ENCODE data around the gene ZC3H13. TPM values are rescaled to one million over a fixed set of nuclear protein-coding genes. Genes with fewer than 3 reads are reported as not detected.

Gene ZC3H13
- total and polyA plus RNA-seq, 9 donors: 21.0 to 50.0 (median 39.2) TPM

GRCh38 chr13:45932172-45932571 is 120.4 kb downstream of the ZC3H13 start:
- WGBS (ENCODE audit: insufficient coverage): 84% methylated on average over 3 of the region's 5 CpGs
- Histone ChIP-seq H3K27ac (ENCODE audit: low read length) (no peak overlapping the region), H3K9me3 (replicated peaks; ENCODE audit: control insufficient read depth, low read depth, low read length) (no peaks in the 10 kb centered on the region), H3K4me3 (ENCODE audit: low read length) (no peak overlapping the region), H3K27me3 (ENCODE audit: control insufficient read depth, insufficient read depth, low read length) (peaks cover 6% of the 10 kb centered on the region), H3K4me1 (ENCODE audit: control insufficient read depth, insufficient read depth, low read length) (no peaks in the 10 kb centered on the region), H3K36me3 (ENCODE audit: control insufficient read depth, insufficient read depth, low read length) (no peaks in the 10 kb centered on the region)
- no peak for DNase-seq

- Histone ChIP-seq H3K27ac (ENCODE audit: low read length) (no peak overlapping the region), H3K9me3 (replicated peaks; ENCODE audit: control insufficient read depth, low read depth, low read length) (no peaks in the 10 kb centered on the region), H3K27me3 (ENCODE audit: control insufficient read depth, insufficient read depth, low read length) (peaks cover 6% of the 10 kb centered on the region), H3K4me1 (ENCODE audit: control insufficient read depth, insufficient read depth, low read length) (no peaks in the 10 kb centered on the region), H3K36me3 (ENCODE audit: control insufficient read depth, insufficient read depth, low read length) (no peaks in the 10 kb centered on the region), H3K4me3 (ENCODE audit: low read length) (no peak overlapping the region)
- WGBS (ENCODE audit: insufficient coverage): no CpG with 5 or more reads among the region's 3 CpGs
- DNase-seq: no peak
Observed at GRCh38 chr13:45931211-45931610, 121.3 kb downstream of the ZC3H13 start.

- H3K4me3 ChIP-seq (ENCODE audit: low read length): no peak overlapping the region
- peaks cover 6% of the 10 kb centered on the region for H3K27me3 ChIP-seq (ENCODE audit: control insufficient read depth, insufficient read depth, low read length)
- no peaks in the 10 kb centered on the region for H3K36me3 ChIP-seq (ENCODE audit: control insufficient read depth, insufficient read depth, low read length)
- H3K4me1 ChIP-seq (ENCODE audit: control insufficient read depth, insufficient read depth, low read length): no peaks in the 10 kb centered on the region
- H3K27ac ChIP-seq (ENCODE audit: low read length): no peak overlapping the region
- WGBS (ENCODE audit: insufficient coverage): 63% methylated on average over 6 of the region's 7 CpGs
- DNase-seq: no peak
- H3K9me3 ChIP-seq (replicated peaks; ENCODE audit: control insufficient read depth, low read depth, low read length): no peaks in the 10 kb centered on the region
Observed at GRCh38 chr13:45930177-45930576, 122.4 kb downstream of the ZC3H13 start.

GRCh38 chr13:45928843-45929242 is 123.7 kb downstream of the ZC3H13 start:
- Histone ChIP-seq H3K4me1 (ENCODE audit: control insufficient read depth, insufficient read depth, low read length) (no peaks in the 10 kb centered on the region), H3K36me3 (ENCODE audit: control insufficient read depth, insufficient read depth, low read length) (no peaks in the 10 kb centered on the region), H3K27ac (ENCODE audit: low read length) (no peak overlapping the region), H3K27me3 (ENCODE audit: control insufficient read depth, insufficient read depth, low read length) (peaks cover 6% of the 10 kb centered on the region), H3K9me3 (replicated peaks; ENCODE audit: control insufficient read depth, low read depth, low read length) (no peaks in the 10 kb centered on the region), H3K4me3 (ENCODE audit: low read length) (no peak overlapping the region)
- no CpG with 5 or more reads among the region's 2 CpGs for WGBS (ENCODE audit: insufficient coverage)
- DNase-seq: no peak

GRCh38 chr13:45928176-45928575 is 124.4 kb downstream of the ZC3H13 start:
- WGBS (ENCODE audit: insufficient coverage): 80% methylated on average over 4 of the region's 5 CpGs
- Histone ChIP-seq H3K36me3 (ENCODE audit: control insufficient read depth, insufficient read depth, low read length) (no peaks in the 10 kb centered on the region), H3K4me1 (ENCODE audit: control insufficient read depth, insufficient read depth, low read length) (no peaks in the 10 kb centered on the region), H3K9me3 (replicated peaks; ENCODE audit: control insufficient read depth, low read depth, low read length) (no peaks in the 10 kb centered on the region), H3K4me3 (ENCODE audit: low read length) (no peak overlapping the region), H3K27ac (ENCODE audit: low read length) (no peak overlapping the region), H3K27me3 (ENCODE audit: control insufficient read depth, insufficient read depth, low read length) (no peaks in the 10 kb centered on the region)
- no peak for DNase-seq

- Histone ChIP-seq H3K4me1 (ENCODE audit: control insufficient read depth, insufficient read depth, low read length) (no peaks in the 10 kb centered on the region), H3K27me3 (ENCODE audit: control insufficient read depth, insufficient read depth, low read length) (no peaks in the 10 kb centered on the region), H3K27ac (ENCODE audit: low read length) (no peak overlapping the region), H3K36me3 (ENCODE audit: control insufficient read depth, insufficient read depth, low read length) (no peaks in the 10 kb centered on the region), H3K4me3 (ENCODE audit: low read length) (no peak overlapping the region), H3K9me3 (replicated peaks; ENCODE audit: control insufficient read depth, low read depth, low read length) (no peaks in the 10 kb centered on the region)
- WGBS (ENCODE audit: insufficient coverage): 83% methylated on average over 3 of the region's 3 CpGs
- DNase-seq: no peak
Observed at GRCh38 chr13:45926741-45927140, 125.8 kb downstream of the ZC3H13 start.

- H3K27me3 ChIP-seq (ENCODE audit: control insufficient read depth, insufficient read depth, low read length): no peaks in the 10 kb centered on the region
- no peak overlapping the region for H3K4me3 ChIP-seq (ENCODE audit: low read length)
- H3K9me3 ChIP-seq (replicated peaks; ENCODE audit: control insufficient read depth, low read depth, low read length): no peaks in the 10 kb centered on the region
- no peaks in the 10 kb centered on the region for H3K4me1 ChIP-seq (ENCODE audit: control insufficient read depth, insufficient read depth, low read length)
- no peak for DNase-seq
- no peaks in the 10 kb centered on the region for H3K36me3 ChIP-seq (ENCODE audit: control insufficient read depth, insufficient read depth, low read length)
- WGBS (ENCODE audit: insufficient coverage): 40% methylated on average over 1 of the region's 3 CpGs
- H3K27ac ChIP-seq (ENCODE audit: low read length): no peak overlapping the region
Observed at GRCh38 chr13:45925151-45925550, 127.4 kb downstream of the ZC3H13 start.

GRCh38 chr13:45921162-45921736 is 131.3 kb downstream of the ZC3H13 start:
- no peak for DNase-seq
- Histone ChIP-seq H3K36me3 (ENCODE audit: control insufficient read depth, insufficient read depth, low read length) (no peaks in the 10 kb centered on the region), H3K4me3 (ENCODE audit: low read length) (no peak overlapping the region), H3K27ac (ENCODE audit: low read length) (no peak overlapping the region), H3K4me1 (ENCODE audit: control insufficient read depth, insufficient read depth, low read length) (no peaks in the 10 kb centered on the region), H3K27me3 (ENCODE audit: control insufficient read depth, insufficient read depth, low read length) (no peaks in the 10 kb centered on the region), H3K9me3 (replicated peaks; ENCODE audit: control insufficient read depth, low read depth, low read length) (no peaks in the 10 kb centered on the region)
- WGBS (ENCODE audit: insufficient coverage): no CpG with 5 or more reads among the region's 1 CpG

GRCh38 chr13:45918597-45918996 is 133.9 kb downstream of the ZC3H13 start:
- H3K4me3 ChIP-seq (ENCODE audit: low read length): no peak overlapping the region
- H3K36me3 ChIP-seq (ENCODE audit: control insufficient read depth, insufficient read depth, low read length): no peaks in the 10 kb centered on the region
- H3K27ac ChIP-seq (ENCODE audit: low read length): no peak overlapping the region
- no peaks in the 10 kb centered on the region for H3K9me3 ChIP-seq (replicated peaks; ENCODE audit: control insufficient read depth, low read depth, low read length)
- H3K27me3 ChIP-seq (ENCODE audit: control insufficient read depth, insufficient read depth, low read length): no peaks in the 10 kb centered on the region
- DNase-seq: no peak
- H3K4me1 ChIP-seq (ENCODE audit: control insufficient read depth, insufficient read depth, low read length): no peaks in the 10 kb centered on the region
- 85% methylated on average over 3 of the region's 3 CpGs for WGBS (ENCODE audit: insufficient coverage)

GRCh38 chr13:45917019-45917418 is 135.5 kb downstream of the ZC3H13 start:
- no peaks in the 10 kb centered on the region for H3K4me1 ChIP-seq (ENCODE audit: control insufficient read depth, insufficient read depth, low read length)
- no peaks in the 10 kb centered on the region for H3K27me3 ChIP-seq (ENCODE audit: control insufficient read depth, insufficient read depth, low read length)
- no peaks in the 10 kb centered on the region for H3K36me3 ChIP-seq (ENCODE audit: control insufficient read depth, insufficient read depth, low read length)
- no peak overlapping the region for H3K27ac ChIP-seq (ENCODE audit: low read length)
- no peak overlapping the region for H3K4me3 ChIP-seq (ENCODE audit: low read length)
- no peaks in the 10 kb centered on the region for H3K9me3 ChIP-seq (replicated peaks; ENCODE audit: control insufficient read depth, low read depth, low read length)
- DNase-seq: no peak
